Heart left ventricle (tissue), 16 donors: ENCODE data around the gene TAAR9. TPM values are rescaled to one million over a fixed set of nuclear protein-coding genes. Genes with fewer than 3 reads are reported as not detected.
A peak's percentile ranks its signal among the peaks of the same experiment; 100 is the strongest.

Source experiments
- ATAC-seq, 4 donors: fragments of 200-7000 bp; cut with Tn5 transposase; one replicate each; pipeline ENCODE4 v1.9.1; 2020 to 2022; ENCODE audit warnings: moderate library complexity in 4 of 4, mild to moderate bottlenecking in 3 of 4, moderate number of reproducible peaks in 1 of 4
- DNase-seq, 5 donors: peaks; one replicate each; pipeline ENCODE4 v3.0.0-alpha.2; 2020
- H3K27ac ChIP-seq, 12 donors: fragments of 200-600 bp; sonication (generic) in 4 of 12; one replicate each; pipeline versions ENCODE4 v1.5.0 to v1.8.0; 2016 to 2022; ENCODE audit warnings: mild to moderate bottlenecking in 2 of 12
- H3K27me3 ChIP-seq, 9 donors: fragments of 200-600 bp; sonication (generic) in 2 of 9; one replicate each; pipeline versions ENCODE4 v1.5.1 to v1.8.0; 2016 to 2022; ENCODE audit warnings: mild to moderate bottlenecking in 3 of 9
- H3K36me3 ChIP-seq, 9 donors: fragments of 200-600 bp; sonication (generic) in 2 of 9; one replicate each; pipeline versions ENCODE4 v1.5.0 to v1.8.0; 2018 to 2022; ENCODE audit warnings: mild to moderate bottlenecking in 2 of 9
- H3K4me1 ChIP-seq, 12 donors: fragments of 200-600 bp; sonication (generic) in 4 of 12; one replicate each; pipeline versions ENCODE4 v1.5.0 to v1.8.0; 2016 to 2022; ENCODE audit warnings: mild to moderate bottlenecking in 3 of 12
- H3K4me3 ChIP-seq, 12 donors: fragments of 200-600 bp; sonication (generic) in 4 of 12; one replicate each; pipeline versions ENCODE4 v1.5.0 to v1.8.0; 2017 to 2022; ENCODE audit warnings: mild to moderate bottlenecking in 9 of 12, moderate library complexity in 4 of 12
- H3K9me3 ChIP-seq, 12 donors: fragments of 200-600 bp; sonication (generic) in 4 of 12; one replicate each; pipeline versions ENCODE4 v1.5.0 to v1.8.0; 2016 to 2022; ENCODE audit warnings: mild to moderate bottlenecking in 1 of 12
- POLR2A ChIP-seq, 2 donors: fragments of 450-650 bp; IDR thresholded peaks; one replicate each; pipeline ENCODE4 v1.6.1; 2017; ENCODE audit warnings: antibody characterized with exemption in 2 of 2, mild to moderate bottlenecking in 2 of 2, moderate library complexity in 2 of 2
- WGBS, 4 donors: extraction: QIAGEN DNeasy Blood & Tissue Kit in 2 of 4; methylation state at CpG; one replicate each; pipeline versions ENCODE4 v1.1.5 to v1.1.7; 2013 to 2018; 5-methylcytosine and 5-hydroxymethylcytosine counted together
- intact Hi-C, 10 donors: fragments of 100-400 bp; cut with DNase I; formaldehyde crosslinking; loops; one replicate each; pipeline versions ENCODE4 v1.11.1 to v1.14.2; 2022
- polyA plus RNA-seq, 2 donors: library from polyadenylated mRNA; stranded (reverse); fragments of 200-250 nt; gene quantifications; one replicate each; pipeline ENCODE4 v1.2.3, GENCODE V29; 2013
- total RNA-seq, 9 donors: library from RNA; depleted of rRNA in 2 of 9; stranded (reverse); fragments of >200 nt in 2 of 9; fragmentation: NEBNext Ultra II Directional in 3 of 9; extraction: Animal tissue kit (Norgen Biotek cat#: 25700) in 3 of 9; gene quantifications; one replicate each; pipeline versions ENCODE4 v1.1.0 to v1.2.4, GENCODE V29; 2016 to 2023
- TF ChIP-seq, protein P1 (sequence below), 12 donors: fragments of 200-600 bp; sonication (generic) in 4 of 12; IDR thresholded peaks; one replicate each; pipeline versions ENCODE4 v1.5.0 to v1.8.0; 2018 to 2022; ENCODE audit warnings: antibody characterized with exemption in 12 of 12, mild to moderate bottlenecking in 5 of 12
- donor health status: ischemic (EF 13 %, LVEDD 7.1; RV severe dilation, severe dysfunction).
- donor health status: healthy with polysubstance abuse.
- donor health status: DM: no; HTN: yes; CAD: no.
- donor health status: DM: no; HTN: no; CAD: no.
- donor health status: ischemic (EF 25% LVEDD 6.9; RV normal size, moderate dysfunction).
- donor health status: ischemic (EF 25% LVEDD 5.7; RV mildly dilated, moderate dysfunction).
- donor health status: healthy.
- donor health status: DM: yes; HTN: yes; CAD: no.
- donor health status: ischemic (EF 35%, LVEDD 5.7; RV mildly dilated, moderate dysfunction).
- donor health status: nonischemic (EF 11% LVEDD 7.7; RV severe dilation, severe dysfunction).
- donor health status: DM: yes; HTN: yes; CAD: no.
- donor health status: PGD.
- donor health status: ischemic (EF 29% LVEDD 5.4; RV normal size, mild dysfunction).
- donor health status: nonischemic (EF 23%, LVEDD 6.1; RV moderate dilation, normal function).

Gene TAAR9
- total and polyA plus RNA-seq, 11 donors: not detected

- peak overlapping the region in 1 of 12 donors; percentile 32 for H3K27ac ChIP-seq
- TF ChIP-seq, protein P1, sequence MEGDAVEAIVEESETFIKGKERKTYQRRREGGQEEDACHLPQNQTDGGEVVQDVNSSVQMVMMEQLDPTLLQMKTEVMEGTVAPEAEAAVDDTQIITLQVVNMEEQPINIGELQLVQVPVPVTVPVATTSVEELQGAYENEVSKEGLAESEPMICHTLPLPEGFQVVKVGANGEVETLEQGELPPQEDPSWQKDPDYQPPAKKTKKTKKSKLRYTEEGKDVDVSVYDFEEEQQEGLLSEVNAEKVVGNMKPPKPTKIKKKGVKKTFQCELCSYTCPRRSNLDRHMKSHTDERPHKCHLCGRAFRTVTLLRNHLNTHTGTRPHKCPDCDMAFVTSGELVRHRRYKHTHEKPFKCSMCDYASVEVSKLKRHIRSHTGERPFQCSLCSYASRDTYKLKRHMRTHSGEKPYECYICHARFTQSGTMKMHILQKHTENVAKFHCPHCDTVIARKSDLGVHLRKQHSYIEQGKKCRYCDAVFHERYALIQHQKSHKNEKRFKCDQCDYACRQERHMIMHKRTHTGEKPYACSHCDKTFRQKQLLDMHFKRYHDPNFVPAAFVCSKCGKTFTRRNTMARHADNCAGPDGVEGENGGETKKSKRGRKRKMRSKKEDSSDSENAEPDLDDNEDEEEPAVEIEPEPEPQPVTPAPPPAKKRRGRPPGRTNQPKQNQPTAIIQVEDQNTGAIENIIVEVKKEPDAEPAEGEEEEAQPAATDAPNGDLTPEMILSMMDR (IDR thresholded peaks at IDR 0.05): no peak
- no peak for TF ChIP-seq POLR2A (IDR thresholded peaks at IDR 0.05)
- H3K9me3 ChIP-seq: no peaks in the 10 kb centered on the region
- 36 to 85% (median 77%) methylated on average over 1 of the region's 1 CpG for WGBS, 4 donors
- peaks cover 0 to 69% (median 40%) of the 10 kb centered on the region in 12 donors for H3K4me1 ChIP-seq
- intact Hi-C loops: no loop called here
- H3K36me3 ChIP-seq: peaks cover 0 to 57% (median 32%) of the 10 kb centered on the region in 9 donors
- H3K4me3 ChIP-seq: no peak overlapping the region
- no peak for DNase-seq
- H3K27me3 ChIP-seq: no peaks in the 10 kb centered on the region
- ATAC-seq: peak in 3 of 4 donors; percentile 27 to 39 (median 29)
Observed at GRCh38 chr6:132505158-132505557, 32.9 kb upstream of the TAAR9 start.

- H3K4me1 ChIP-seq: peaks cover 0 to 75% (median 53%) of the 10 kb centered on the region in 12 donors
- no peak for DNase-seq
Observed at GRCh38 chr6:132506461-132506860, 31.6 kb upstream of the TAAR9 start.

GRCh38 chr6:132506869-132507808 lies 30.9 kb upstream of the TAAR9 start:
- H3K27me3 ChIP-seq: no peaks in the 10 kb centered on the region
- H3K9me3 ChIP-seq: no peaks in the 10 kb centered on the region
- peaks cover 0 to 37% (median 12%) of the 10 kb centered on the region in 9 donors for H3K36me3 ChIP-seq
- WGBS, 4 donors: 96 to 98% (median 97%) methylated on average over 5 of the region's 5 CpGs
- no peak overlapping the region for H3K4me3 ChIP-seq
- no peak for TF ChIP-seq POLR2A (IDR thresholded peaks at IDR 0.05)
- TF ChIP-seq, protein P1 (IDR thresholded peaks at IDR 0.05): no peak
- no peak for ATAC-seq
- no peak overlapping the region for H3K27ac ChIP-seq
- H3K4me1 ChIP-seq: peaks cover 0 to 82% (median 59%) of the 10 kb centered on the region in 12 donors
- no peak for DNase-seq
- intact Hi-C loops: no loop called here

More at GRCh38 chr6:132506461-132506860, 31.6 kb upstream of the TAAR9 start:
- Histone ChIP-seq H3K36me3 (peaks cover 0 to 44% (median 19%) of the 10 kb centered on the region in 9 donors), H3K27ac (no peak overlapping the region), H3K9me3 (no peaks in the 10 kb centered on the region), H3K27me3 (no peaks in the 10 kb centered on the region), H3K4me3 (no peak overlapping the region)
- no peak for TF ChIP-seq POLR2A (IDR thresholded peaks at IDR 0.05)
- TF ChIP-seq, protein P1 (IDR thresholded peaks at IDR 0.05): no peak
- 40 to 52% (median 47%) methylated on average over 2 of the region's 2 CpGs for WGBS, 4 donors
- intact Hi-C loops: no loop called here
- no peak for ATAC-seq

GRCh38 chr6:132511210-132511830 lies 26.8 kb upstream of the TAAR9 start:
- peak overlapping the region in 10 of 12 donors; percentile 66 to 92 (median 86) for H3K4me3 ChIP-seq
- ATAC-seq: no peak
- DNase-seq: no peak
- H3K36me3 ChIP-seq: peaks cover 0 to 18% (median 0%) of the 10 kb centered on the region in 9 donors
- 47 to 59% (median 54%) methylated on average over 4 of the region's 4 CpGs for WGBS, 4 donors
- H3K27ac ChIP-seq: peak overlapping the region in 8 of 12 donors; percentile 6 to 94 (median 88)
- H3K9me3 ChIP-seq: no peaks in the 10 kb centered on the region
- H3K4me1 ChIP-seq: peaks cover 0 to 69% (median 44%) of the 10 kb centered on the region in 12 donors
- TF ChIP-seq, protein P1 (IDR thresholded peaks at IDR 0.05): no peak
- no peak for TF ChIP-seq POLR2A (IDR thresholded peaks at IDR 0.05)
- H3K27me3 ChIP-seq: no peaks in the 10 kb centered on the region
- intact Hi-C loops: loop anchor here in 2 of 10 donors (5.0 to 10.0 kb wide), 2 partner anchors 301 to 303 kb away; partner anchors contain the start of gene RPS12 (in 2 of the 2)
